H1 (cell line): ENCODE results near the gene TMEM243. TPM values are rescaled to one million over a fixed set of nuclear protein-coding genes. Genes with fewer than 3 reads are reported as not detected.

Source experiments
- CBX5 ChIP-seq: fragments of 300-800, 300-1000 bp; sonication (generic); IDR thresholded peaks from 2 replicates; pipeline ENCODE4 v1.7.1; 2016; ENCODE audit warnings: antibody characterized with exemption, low read length, low read depth
- KDM1A ChIP-seq: fragments of 200-600, 300-600 bp; sonication (generic); IDR thresholded peaks from 2 replicates; pipeline ENCODE4 v1.7.1; 2016; ENCODE audit warnings: mild to moderate bottlenecking, low read length, borderline replicate concordance
- POLR2AphosphoS5 ChIP-seq: IDR thresholded peaks from 2 replicates; pipeline ENCODE4 v1.6.1; 2011; ENCODE audit warnings: low read depth, low read length
- SIX5 ChIP-seq: IDR thresholded peaks from 2 replicates; pipeline ENCODE4 v1.6.1; 2011; ENCODE audit warnings: mild to moderate bottlenecking, low read depth, low read length
- SRF ChIP-seq: IDR thresholded peaks from 2 replicates; pipeline ENCODE4 v1.6.1; 2011; ENCODE audit warnings: mild to moderate bottlenecking, low read depth, low read length, moderate library complexity
- SUZ12 ChIP-seq: fragments of 200-600 bp; sonication (generic); IDR thresholded peaks from 2 replicates; pipeline ENCODE4 v1.6.1; 2012; ENCODE audit warnings: mild to moderate bottlenecking, inconsistent platforms, low read length, moderate library complexity, mixed read lengths
- polyA plus RNA-seq, 7 experiments: library from polyadenylated mRNA; depleted of rRNA in 3 of 7; stranded (reverse) in 5 of 7; unstranded in 2 of 7; fragments of >200 nt in 5 of 7; fragments of 200-250 nt in 2 of 7; gene quantifications; 1 replicate in 5 of 7; 2 replicates in 1 of 7; 4 replicates in 1 of 7; pipeline versions ENCODE4 v1.2.1 to v1.2.3, GENCODE V29; 2011 to 2013; ENCODE audit warnings: missing spikeins in 2 of 7, mixed read lengths in 2 of 7
- total RNA-seq: library from RNA; stranded (reverse); fragmentation: NEBNext Ultra II Directional; extraction: Animal tissue kit (Norgen Biotek cat#: 25700); gene quantifications from 2 replicates; pipeline ENCODE4 v1.2.1, GENCODE V29; 2021
- TF ChIP-seq, protein P1 (sequence below): fragments of 300-600 bp; sonication (generic); IDR thresholded peaks from 2 replicates; pipeline ENCODE4 v1.7.1; 2012; ENCODE audit warnings: low read length, moderate library complexity, mild to moderate bottlenecking, inconsistent platforms; ENCODE audit not compliant: insufficient replicate concordance
- TF ChIP-seq, protein P2 (sequence below): IDR thresholded peaks from 2 replicates; pipeline ENCODE4 v1.6.1; 2012; ENCODE audit warnings: low read length, inconsistent platforms

Gene TMEM243
- total and polyA plus RNA-seq, 2 of the 8 experiments (the other 6 are each of a cell fraction or from before 2014, with no cell fraction given), result 23.7 to 27.6 TPM

DNA sequence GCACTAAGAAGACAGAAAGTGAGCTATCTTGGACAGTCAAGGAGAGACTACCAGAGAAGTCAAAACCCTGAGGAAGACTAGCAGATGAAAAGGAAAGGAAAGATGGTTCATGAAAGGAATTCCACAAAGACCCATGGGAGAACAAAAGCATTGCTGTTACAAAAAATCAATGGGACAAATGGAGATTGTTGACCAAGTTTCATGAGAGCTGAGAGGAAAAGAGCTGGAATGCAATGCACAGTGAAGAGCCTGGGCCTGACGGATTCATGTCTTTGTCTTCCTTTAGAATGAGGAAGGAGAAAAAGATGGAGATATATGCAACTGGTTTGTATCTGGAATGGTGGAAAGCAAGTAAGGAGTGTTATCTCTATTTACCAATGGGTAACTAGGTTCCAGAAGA lies 17.3 kb downstream of the TMEM243 start (continued):
- TF ChIP-seq, protein P1, sequence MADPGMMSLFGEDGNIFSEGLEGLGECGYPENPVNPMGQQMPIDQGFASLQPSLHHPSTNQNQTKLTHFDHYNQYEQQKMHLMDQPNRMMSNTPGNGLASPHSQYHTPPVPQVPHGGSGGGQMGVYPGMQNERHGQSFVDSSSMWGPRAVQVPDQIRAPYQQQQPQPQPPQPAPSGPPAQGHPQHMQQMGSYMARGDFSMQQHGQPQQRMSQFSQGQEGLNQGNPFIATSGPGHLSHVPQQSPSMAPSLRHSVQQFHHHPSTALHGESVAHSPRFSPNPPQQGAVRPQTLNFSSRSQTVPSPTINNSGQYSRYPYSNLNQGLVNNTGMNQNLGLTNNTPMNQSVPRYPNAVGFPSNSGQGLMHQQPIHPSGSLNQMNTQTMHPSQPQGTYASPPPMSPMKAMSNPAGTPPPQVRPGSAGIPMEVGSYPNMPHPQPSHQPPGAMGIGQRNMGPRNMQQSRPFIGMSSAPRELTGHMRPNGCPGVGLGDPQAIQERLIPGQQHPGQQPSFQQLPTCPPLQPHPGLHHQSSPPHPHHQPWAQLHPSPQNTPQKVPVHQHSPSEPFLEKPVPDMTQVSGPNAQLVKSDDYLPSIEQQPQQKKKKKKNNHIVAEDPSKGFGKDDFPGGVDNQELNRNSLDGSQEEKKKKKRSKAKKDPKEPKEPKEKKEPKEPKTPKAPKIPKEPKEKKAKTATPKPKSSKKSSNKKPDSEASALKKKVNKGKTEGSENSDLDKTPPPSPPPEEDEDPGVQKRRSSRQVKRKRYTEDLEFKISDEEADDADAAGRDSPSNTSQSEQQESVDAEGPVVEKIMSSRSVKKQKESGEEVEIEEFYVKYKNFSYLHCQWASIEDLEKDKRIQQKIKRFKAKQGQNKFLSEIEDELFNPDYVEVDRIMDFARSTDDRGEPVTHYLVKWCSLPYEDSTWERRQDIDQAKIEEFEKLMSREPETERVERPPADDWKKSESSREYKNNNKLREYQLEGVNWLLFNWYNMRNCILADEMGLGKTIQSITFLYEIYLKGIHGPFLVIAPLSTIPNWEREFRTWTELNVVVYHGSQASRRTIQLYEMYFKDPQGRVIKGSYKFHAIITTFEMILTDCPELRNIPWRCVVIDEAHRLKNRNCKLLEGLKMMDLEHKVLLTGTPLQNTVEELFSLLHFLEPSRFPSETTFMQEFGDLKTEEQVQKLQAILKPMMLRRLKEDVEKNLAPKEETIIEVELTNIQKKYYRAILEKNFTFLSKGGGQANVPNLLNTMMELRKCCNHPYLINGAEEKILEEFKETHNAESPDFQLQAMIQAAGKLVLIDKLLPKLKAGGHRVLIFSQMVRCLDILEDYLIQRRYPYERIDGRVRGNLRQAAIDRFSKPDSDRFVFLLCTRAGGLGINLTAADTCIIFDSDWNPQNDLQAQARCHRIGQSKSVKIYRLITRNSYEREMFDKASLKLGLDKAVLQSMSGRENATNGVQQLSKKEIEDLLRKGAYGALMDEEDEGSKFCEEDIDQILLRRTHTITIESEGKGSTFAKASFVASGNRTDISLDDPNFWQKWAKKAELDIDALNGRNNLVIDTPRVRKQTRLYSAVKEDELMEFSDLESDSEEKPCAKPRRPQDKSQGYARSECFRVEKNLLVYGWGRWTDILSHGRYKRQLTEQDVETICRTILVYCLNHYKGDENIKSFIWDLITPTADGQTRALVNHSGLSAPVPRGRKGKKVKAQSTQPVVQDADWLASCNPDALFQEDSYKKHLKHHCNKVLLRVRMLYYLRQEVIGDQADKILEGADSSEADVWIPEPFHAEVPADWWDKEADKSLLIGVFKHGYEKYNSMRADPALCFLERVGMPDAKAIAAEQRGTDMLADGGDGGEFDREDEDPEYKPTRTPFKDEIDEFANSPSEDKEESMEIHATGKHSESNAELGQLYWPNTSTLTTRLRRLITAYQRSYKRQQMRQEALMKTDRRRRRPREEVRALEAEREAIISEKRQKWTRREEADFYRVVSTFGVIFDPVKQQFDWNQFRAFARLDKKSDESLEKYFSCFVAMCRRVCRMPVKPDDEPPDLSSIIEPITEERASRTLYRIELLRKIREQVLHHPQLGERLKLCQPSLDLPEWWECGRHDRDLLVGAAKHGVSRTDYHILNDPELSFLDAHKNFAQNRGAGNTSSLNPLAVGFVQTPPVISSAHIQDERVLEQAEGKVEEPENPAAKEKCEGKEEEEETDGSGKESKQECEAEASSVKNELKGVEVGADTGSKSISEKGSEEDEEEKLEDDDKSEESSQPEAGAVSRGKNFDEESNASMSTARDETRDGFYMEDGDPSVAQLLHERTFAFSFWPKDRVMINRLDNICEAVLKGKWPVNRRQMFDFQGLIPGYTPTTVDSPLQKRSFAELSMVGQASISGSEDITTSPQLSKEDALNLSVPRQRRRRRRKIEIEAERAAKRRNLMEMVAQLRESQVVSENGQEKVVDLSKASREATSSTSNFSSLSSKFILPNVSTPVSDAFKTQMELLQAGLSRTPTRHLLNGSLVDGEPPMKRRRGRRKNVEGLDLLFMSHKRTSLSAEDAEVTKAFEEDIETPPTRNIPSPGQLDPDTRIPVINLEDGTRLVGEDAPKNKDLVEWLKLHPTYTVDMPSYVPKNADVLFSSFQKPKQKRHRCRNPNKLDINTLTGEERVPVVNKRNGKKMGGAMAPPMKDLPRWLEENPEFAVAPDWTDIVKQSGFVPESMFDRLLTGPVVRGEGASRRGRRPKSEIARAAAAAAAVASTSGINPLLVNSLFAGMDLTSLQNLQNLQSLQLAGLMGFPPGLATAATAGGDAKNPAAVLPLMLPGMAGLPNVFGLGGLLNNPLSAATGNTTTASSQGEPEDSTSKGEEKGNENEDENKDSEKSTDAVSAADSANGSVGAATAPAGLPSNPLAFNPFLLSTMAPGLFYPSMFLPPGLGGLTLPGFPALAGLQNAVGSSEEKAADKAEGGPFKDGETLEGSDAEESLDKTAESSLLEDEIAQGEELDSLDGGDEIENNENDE, result no peak
- TF ChIP-seq, protein P2, sequence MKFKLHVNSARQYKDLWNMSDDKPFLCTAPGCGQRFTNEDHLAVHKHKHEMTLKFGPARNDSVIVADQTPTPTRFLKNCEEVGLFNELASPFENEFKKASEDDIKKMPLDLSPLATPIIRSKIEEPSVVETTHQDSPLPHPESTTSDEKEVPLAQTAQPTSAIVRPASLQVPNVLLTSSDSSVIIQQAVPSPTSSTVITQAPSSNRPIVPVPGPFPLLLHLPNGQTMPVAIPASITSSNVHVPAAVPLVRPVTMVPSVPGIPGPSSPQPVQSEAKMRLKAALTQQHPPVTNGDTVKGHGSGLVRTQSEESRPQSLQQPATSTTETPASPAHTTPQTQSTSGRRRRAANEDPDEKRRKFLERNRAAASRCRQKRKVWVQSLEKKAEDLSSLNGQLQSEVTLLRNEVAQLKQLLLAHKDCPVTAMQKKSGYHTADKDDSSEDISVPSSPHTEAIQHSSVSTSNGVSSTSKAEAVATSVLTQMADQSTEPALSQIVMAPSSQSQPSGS, result no peak
- TF ChIP-seq SRF (no peak), CBX5 (no peak), SIX5 (no peak), SUZ12 (no peak), KDM1A (no peak), POLR2AphosphoS5 (no peak)
